Heart left ventricle (tissue), 16 donors: ENCODE results near the gene RHBDF2. TPM values are rescaled to one million over a fixed set of nuclear protein-coding genes. Genes with fewer than 3 reads are reported as not detected.

ENCODE experiments used
- ATAC-seq, 4 donors: fragments of 200-7000 bp; cut with Tn5 transposase; one replicate each; pipeline ENCODE4 v1.9.1; 2020 to 2022; ENCODE audit warnings: moderate library complexity in 4 of 4, mild to moderate bottlenecking in 3 of 4, moderate number of reproducible peaks in 1 of 4
- DNase-seq, 5 donors: peaks; one replicate each; pipeline ENCODE4 v3.0.0-alpha.2; 2020
- H3K27ac ChIP-seq, 12 donors: fragments of 200-600 bp; sonication (generic) in 4 of 12; one replicate each; pipeline versions ENCODE4 v1.5.0 to v1.8.0; 2016 to 2022; ENCODE audit warnings: mild to moderate bottlenecking in 2 of 12
- H3K27me3 ChIP-seq, 9 donors: fragments of 200-600 bp; sonication (generic) in 2 of 9; one replicate each; pipeline versions ENCODE4 v1.5.1 to v1.8.0; 2016 to 2022; ENCODE audit warnings: mild to moderate bottlenecking in 3 of 9
- H3K36me3 ChIP-seq, 9 donors: fragments of 200-600 bp; sonication (generic) in 2 of 9; one replicate each; pipeline versions ENCODE4 v1.5.0 to v1.8.0; 2018 to 2022; ENCODE audit warnings: mild to moderate bottlenecking in 2 of 9
- H3K4me1 ChIP-seq, 12 donors: fragments of 200-600 bp; sonication (generic) in 4 of 12; one replicate each; pipeline versions ENCODE4 v1.5.0 to v1.8.0; 2016 to 2022; ENCODE audit warnings: mild to moderate bottlenecking in 3 of 12
- H3K4me3 ChIP-seq, 12 donors: fragments of 200-600 bp; sonication (generic) in 4 of 12; one replicate each; pipeline versions ENCODE4 v1.5.0 to v1.8.0; 2017 to 2022; ENCODE audit warnings: mild to moderate bottlenecking in 9 of 12, moderate library complexity in 4 of 12
- H3K9me3 ChIP-seq, 12 donors: fragments of 200-600 bp; sonication (generic) in 4 of 12; one replicate each; pipeline versions ENCODE4 v1.5.0 to v1.8.0; 2016 to 2022; ENCODE audit warnings: mild to moderate bottlenecking in 1 of 12
- POLR2A ChIP-seq, 2 donors: fragments of 450-650 bp; IDR thresholded peaks; one replicate each; pipeline ENCODE4 v1.6.1; 2017; ENCODE audit warnings: antibody characterized with exemption in 2 of 2, mild to moderate bottlenecking in 2 of 2, moderate library complexity in 2 of 2
- WGBS, 4 donors: extraction: QIAGEN DNeasy Blood & Tissue Kit in 2 of 4; methylation state at CpG; one replicate each; pipeline versions ENCODE4 v1.1.5 to v1.1.7; 2013 to 2018; 5-methylcytosine and 5-hydroxymethylcytosine counted together
- intact Hi-C, 10 donors: fragments of 100-400 bp; cut with DNase I; formaldehyde crosslinking; loops; one replicate each; pipeline versions ENCODE4 v1.11.1 to v1.14.2; 2022
- polyA plus RNA-seq, 2 donors: library from polyadenylated mRNA; stranded (reverse); fragments of 200-250 nt; gene quantifications; one replicate each; pipeline ENCODE4 v1.2.3, GENCODE V29; 2013
- total RNA-seq, 9 donors: library from RNA; depleted of rRNA in 2 of 9; stranded (reverse); fragments of >200 nt in 2 of 9; fragmentation: NEBNext Ultra II Directional in 3 of 9; extraction: Animal tissue kit (Norgen Biotek cat#: 25700) in 3 of 9; gene quantifications; one replicate each; pipeline versions ENCODE4 v1.1.0 to v1.2.4, GENCODE V29; 2016 to 2023
- TF ChIP-seq, protein P1 (sequence below), 12 donors: fragments of 200-600 bp; sonication (generic) in 4 of 12; IDR thresholded peaks; one replicate each; pipeline versions ENCODE4 v1.5.0 to v1.8.0; 2018 to 2022; ENCODE audit warnings: antibody characterized with exemption in 12 of 12, mild to moderate bottlenecking in 5 of 12
- donor health status: ischemic (EF 13 %, LVEDD 7.1; RV severe dilation, severe dysfunction).
- donor health status: healthy with polysubstance abuse.
- donor health status: DM: no; HTN: yes; CAD: no.
- donor health status: DM: no; HTN: no; CAD: no.
- donor health status: ischemic (EF 25% LVEDD 6.9; RV normal size, moderate dysfunction).
- donor health status: ischemic (EF 25% LVEDD 5.7; RV mildly dilated, moderate dysfunction).
- donor health status: healthy.
- donor health status: DM: yes; HTN: yes; CAD: no.
- donor health status: ischemic (EF 35%, LVEDD 5.7; RV mildly dilated, moderate dysfunction).
- donor health status: nonischemic (EF 11% LVEDD 7.7; RV severe dilation, severe dysfunction).
- donor health status: DM: yes; HTN: yes; CAD: no.
- donor health status: PGD.
- donor health status: ischemic (EF 29% LVEDD 5.4; RV normal size, mild dysfunction).
- donor health status: nonischemic (EF 23%, LVEDD 6.1; RV moderate dilation, normal function).

Gene RHBDF2
- total and polyA plus RNA-seq, 11 donors = 6.3 to 49.4 (median 14.1) TPM

GRCh38 chr17:76546556-76547182 is 45.4 kb upstream of the RHBDF2 start:
- Histone ChIP-seq H3K27me3 (no peaks in the 10 kb centered on the region), H3K4me3 (no peak overlapping the region), H3K4me1 (peaks cover 10 to 61% (median 48%) of the 10 kb centered on the region in 12 donors), H3K9me3 (no peaks in the 10 kb centered on the region), H3K27ac (peak overlapping the region in 11 of 12 donors; percentile 0 to 84 (median 24)), H3K36me3 (no peaks in the 10 kb centered on the region)
- TF ChIP-seq, protein P1, sequence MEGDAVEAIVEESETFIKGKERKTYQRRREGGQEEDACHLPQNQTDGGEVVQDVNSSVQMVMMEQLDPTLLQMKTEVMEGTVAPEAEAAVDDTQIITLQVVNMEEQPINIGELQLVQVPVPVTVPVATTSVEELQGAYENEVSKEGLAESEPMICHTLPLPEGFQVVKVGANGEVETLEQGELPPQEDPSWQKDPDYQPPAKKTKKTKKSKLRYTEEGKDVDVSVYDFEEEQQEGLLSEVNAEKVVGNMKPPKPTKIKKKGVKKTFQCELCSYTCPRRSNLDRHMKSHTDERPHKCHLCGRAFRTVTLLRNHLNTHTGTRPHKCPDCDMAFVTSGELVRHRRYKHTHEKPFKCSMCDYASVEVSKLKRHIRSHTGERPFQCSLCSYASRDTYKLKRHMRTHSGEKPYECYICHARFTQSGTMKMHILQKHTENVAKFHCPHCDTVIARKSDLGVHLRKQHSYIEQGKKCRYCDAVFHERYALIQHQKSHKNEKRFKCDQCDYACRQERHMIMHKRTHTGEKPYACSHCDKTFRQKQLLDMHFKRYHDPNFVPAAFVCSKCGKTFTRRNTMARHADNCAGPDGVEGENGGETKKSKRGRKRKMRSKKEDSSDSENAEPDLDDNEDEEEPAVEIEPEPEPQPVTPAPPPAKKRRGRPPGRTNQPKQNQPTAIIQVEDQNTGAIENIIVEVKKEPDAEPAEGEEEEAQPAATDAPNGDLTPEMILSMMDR (IDR thresholded peaks at IDR 0.05) = no peak
- TF ChIP-seq POLR2A (IDR thresholded peaks at IDR 0.05) = no peak
- ATAC-seq (no peak), DNase-seq (no peak)
- WGBS, 4 donors = 62 to 78% (median 69%) methylated on average over 11 of the region's 11 CpGs
- intact Hi-C loops = loop anchor here in 9 of 10 donors (1.0 to 5.0 kb wide), 4 partner anchors 23 to 84 kb away; partner anchors contain the start of gene AANAT (in 1 of the 9)

GRCh38 chr17:76545918-76546555 is 44.8 kb upstream of the RHBDF2 start:
- 68 to 75% (median 71%) methylated on average over 13 of the region's 13 CpGs for WGBS, 4 donors
- Histone ChIP-seq H3K36me3 (no peaks in the 10 kb centered on the region), H3K27me3 (no peaks in the 10 kb centered on the region), H3K9me3 (no peaks in the 10 kb centered on the region), H3K4me3 (no peak overlapping the region), H3K27ac (peak overlapping the region in 7 of 12 donors; percentile 0 to 84 (median 60)), H3K4me1 (peaks cover 10 to 65% (median 51%) of the 10 kb centered on the region in 12 donors)
- TF ChIP-seq, protein P1 (IDR thresholded peaks at IDR 0.05) = no peak
- no peak for TF ChIP-seq POLR2A (IDR thresholded peaks at IDR 0.05)
- intact Hi-C loops = loop anchor here in 3 of 10 donors (2.0 to 5.0 kb wide), 3 partner anchors 23 to 84 kb away; partner anchors contain the start of gene AANAT (in 1 of the 3)
- peak in 2 of 5 donors; percentile 14 to 22 for DNase-seq
- no peak for ATAC-seq

- WGBS, 4 donors = 27 to 31% (median 29%) methylated on average over 20 to 24 of the region's 24 CpGs
- intact Hi-C loops = loop anchor here in 2 of 10 donors (5.0 kb wide), 2 partner anchors 77 to 82 kb away; partner anchors contain the start of gene AANAT (in 1 of the 2)
- peaks cover 10 to 69% (median 53%) of the 10 kb centered on the region in 12 donors for H3K4me1 ChIP-seq
- TF ChIP-seq, protein P1 (IDR thresholded peaks at IDR 0.05) = no peak
- TF ChIP-seq POLR2A (IDR thresholded peaks at IDR 0.05) = no peak
- H3K36me3 ChIP-seq = no peaks in the 10 kb centered on the region
- DNase-seq (peak; percentile 54 to 88 (median 80)), ATAC-seq (peak; percentile 51 to 64 (median 56))
- peak overlapping the region; percentile 69 to 91 (median 82) for H3K27ac ChIP-seq
- peaks cover 0 to 2% (median 0%) of the 10 kb centered on the region in 9 donors for H3K27me3 ChIP-seq
- H3K4me3 ChIP-seq = peak overlapping the region in 5 of 12 donors; percentile 2 to 14 (median 13)
- H3K9me3 ChIP-seq = no peaks in the 10 kb centered on the region
These were observed 43.5 kb upstream of the RHBDF2 start for GRCh38 chr17:76544546-76545365.
